NCI-H1417 (cell line): ENCODE data around the gene SPATA25.

ENCODE experiments used
- DNase-seq, 3 experiments: peaks; one replicate each; lab custom pipeline; 2025; lab: John Stamatoyannopoulos, UW

Gene SPATA25

DNA sequence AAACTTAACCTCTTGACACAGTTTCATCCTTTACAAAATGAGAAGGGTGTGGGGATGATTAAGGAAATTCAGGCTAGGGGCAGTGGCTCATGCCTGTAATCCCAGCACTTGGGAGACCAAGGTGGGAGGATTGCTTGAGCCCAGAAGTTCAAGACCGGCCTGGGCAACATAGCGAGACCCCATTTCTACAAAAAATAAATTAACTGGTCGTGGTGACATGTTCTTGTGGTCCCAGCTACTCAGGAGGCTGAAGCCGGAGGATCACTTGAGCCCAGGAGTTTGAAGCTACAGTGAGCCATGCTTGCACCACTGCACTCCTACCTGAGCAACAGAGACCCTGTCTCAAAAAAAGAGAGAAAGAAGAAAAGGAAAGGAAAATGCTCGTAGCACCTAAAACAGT lies 21.0 kb downstream of the SPATA25 start:
- no peak for DNase-seq

DNA sequence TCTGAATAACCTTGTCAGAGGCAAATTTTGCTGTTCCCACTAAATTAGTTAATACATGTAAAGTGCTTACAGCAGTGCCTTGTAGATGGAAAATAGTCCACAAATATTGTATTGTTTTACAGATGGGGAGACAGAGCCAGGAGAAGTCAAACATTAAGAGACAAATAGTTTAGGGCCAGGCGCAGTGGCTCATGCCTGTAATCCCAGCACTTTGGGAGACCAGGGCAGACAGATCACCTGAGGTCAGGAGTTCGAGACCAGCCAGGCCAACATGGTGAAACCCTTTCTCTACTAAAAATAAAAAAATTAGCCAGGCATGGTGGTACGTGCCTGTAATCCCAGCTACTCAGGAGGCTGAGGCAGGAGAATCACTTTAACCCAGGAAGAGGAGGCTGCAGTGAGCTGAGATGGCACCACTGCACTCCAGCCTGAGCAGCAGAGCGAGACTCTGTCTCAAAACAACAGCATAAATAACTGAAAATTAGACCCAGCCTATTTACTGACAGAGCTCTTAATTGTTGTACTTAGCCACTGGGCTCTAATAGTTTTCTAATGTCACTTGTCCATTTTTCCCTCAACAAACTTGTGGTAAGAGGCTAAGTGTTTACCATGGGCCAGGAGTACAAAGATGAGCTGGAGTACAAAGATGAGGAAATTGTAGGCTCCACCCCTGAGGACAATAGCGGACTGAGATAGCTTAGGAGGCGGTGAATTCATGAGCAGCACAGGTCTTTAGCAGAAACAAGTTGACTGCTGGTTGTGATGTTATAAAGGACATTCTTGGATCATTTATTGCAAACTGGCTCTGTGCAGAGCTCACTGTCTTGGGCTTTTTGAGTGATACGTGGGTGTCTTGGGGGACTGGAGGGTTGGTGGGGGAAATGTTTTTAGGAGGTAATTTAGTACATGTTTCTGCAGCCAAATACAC lies 23.6 kb downstream of the SPATA25 start:
- DNase-seq = no peak

DNA sequence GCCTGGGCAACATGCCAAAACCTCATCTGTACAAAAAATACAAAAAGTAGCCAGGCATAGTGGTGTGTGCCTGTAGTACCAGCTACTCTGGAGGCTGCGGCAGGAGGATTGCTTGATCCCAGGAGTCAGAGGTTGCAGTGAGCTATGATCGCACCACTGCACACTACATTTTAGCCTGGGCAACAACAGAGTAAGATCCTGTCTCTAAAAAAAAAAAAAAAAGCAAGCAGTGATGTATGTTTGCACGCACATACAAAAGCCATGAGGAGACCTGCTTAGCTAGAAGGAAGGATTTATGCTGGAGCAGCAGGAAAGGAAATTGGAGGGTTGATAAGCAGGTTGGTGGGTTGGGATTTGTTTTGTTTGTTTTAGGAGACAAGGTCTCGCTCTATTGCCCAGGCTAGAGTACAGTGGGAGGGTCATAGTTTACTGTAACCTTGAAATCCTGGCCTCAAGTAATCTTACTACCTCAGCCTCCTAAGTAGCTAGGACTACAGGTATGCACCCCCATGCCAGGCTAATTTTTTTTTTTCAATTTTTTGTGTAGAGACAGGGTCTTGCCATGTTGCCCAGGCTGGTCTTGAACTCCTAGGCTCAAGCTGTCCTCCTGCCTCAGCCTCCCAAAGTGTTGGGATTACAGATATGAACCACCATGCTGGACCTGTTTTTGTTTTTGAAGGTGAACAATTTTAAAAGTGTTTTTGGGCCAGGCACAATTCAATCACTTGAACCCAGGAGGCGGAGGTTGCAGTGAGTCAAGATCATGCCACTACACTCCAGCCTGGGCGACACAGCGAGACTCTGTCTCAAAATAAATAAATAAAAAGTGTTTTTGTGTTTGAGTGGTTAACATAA lies 26.0 kb downstream of the SPATA25 start:
- DNase-seq = no peak

DNA sequence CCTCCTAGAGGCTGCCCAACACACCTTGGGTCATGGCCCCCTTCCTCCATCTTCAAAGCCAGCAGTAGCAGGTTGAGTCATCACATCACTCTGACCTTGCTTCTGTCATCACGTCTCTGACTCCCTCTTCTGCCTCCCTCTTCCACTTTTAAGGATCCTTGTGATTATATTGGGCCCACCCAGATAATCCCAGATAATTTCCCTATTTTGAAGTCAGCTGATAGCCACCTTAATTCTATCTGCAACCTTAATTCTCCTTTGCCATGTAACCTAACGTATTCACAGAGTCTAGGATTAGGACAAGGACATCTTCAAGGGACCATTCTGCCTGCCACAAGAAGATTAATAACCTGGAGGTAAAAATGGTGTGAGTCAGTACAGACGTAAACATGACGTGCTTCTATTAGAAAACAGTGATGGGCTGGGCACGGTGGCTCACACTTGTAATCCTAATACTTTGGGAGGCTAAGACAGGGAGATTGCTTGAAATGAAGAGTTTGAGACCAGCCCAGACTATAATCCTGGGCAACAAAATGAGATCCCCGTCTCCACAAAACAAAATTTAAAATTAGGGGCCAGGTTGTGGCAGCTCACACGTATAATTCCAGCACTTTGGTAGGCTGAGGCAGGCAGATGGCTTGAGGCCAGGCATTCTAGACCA lies 26.7 kb downstream of the SPATA25 start:
- peak; percentile 5 to 48 (median 21) for DNase-seq

DNA sequence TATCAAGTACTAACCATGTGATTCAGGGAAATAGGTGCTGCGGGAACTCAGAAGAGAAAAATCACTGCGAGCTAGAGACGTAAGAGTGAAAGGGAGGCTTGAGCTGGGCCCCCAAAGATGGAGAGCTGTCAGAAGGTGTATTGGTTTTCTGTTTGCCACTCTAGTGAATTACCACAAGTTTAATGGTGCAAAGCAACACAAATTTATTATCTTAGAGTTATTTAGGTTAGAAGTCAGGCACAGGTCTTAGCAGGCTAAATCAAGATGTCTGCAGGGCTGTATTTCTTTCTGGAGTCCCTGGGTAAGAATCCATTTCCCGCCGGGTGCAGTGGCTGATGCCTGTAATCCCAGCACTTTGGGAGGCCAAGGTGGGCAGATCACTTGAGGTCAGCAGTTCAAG lies 27.5 kb downstream of the SPATA25 start:
- DNase-seq = no peak

DNA sequence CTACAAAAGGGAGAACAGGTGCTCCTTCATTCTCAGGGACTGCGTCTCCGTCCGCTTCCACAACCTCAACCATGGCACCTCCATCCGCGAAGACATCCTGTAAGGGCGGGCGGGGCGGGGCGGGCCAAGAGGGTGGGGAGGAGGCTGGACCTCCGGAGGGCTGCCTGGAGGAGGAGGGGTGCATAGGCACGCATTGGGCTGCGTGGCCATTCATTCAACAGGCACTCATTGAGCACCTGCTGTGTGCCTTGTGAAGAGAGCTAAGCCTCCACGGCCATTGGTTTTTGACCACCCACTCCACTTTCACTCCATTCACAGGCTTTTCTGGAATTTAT lies 29.6 kb downstream of the SPATA25 start:
- no peak for DNase-seq

DNA sequence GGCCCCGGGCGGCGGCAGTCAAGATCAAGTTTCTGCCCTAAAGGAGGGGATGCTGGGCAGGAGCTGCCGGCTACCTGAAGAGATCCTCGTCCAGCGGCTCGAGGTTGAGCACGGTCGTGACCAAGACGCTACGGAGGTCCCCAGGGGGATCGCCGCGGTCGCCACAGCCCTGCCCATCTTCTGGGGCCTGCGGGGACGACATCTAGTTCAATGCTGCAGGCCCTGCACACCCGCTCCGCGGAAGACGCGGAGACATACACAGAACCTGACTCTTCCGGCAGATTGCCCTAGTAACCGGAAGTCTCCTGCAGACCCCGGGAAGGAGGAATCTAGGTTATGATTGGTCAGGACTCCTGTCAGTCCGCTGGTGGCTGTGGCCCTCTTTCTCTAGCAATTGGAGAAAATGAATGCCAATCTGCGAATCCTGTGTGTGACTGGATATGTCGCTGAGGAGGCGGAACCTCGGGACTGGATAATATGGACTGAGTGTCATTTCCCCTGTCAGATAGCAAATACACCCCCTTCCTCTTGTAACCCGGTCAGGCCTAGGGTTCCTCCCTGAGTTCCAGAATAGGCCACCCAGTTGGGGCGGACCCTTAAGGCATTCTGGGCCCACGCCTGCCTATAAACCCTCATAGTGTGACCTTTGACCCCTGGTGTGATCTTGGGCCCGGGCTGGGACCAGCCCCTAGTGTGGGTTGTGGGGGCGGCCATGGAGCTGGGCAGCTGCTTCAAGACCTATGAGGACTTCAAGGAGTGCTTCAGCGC lies 30.1 kb downstream of the SPATA25 start, which contains the start of the genes ACOT8 and ZSWIM3:
ACOT8 (minus strand) TSS at position 279 of the 768 bp plus-strand sequence; CDS start at position 202, 77 bp downstream.
ZSWIM3 (plus strand) TSS at position 501 of the 768 bp plus-strand sequence; CDS start at position 713, 212 bp downstream.
- peak; percentile 100 for DNase-seq

DNA sequence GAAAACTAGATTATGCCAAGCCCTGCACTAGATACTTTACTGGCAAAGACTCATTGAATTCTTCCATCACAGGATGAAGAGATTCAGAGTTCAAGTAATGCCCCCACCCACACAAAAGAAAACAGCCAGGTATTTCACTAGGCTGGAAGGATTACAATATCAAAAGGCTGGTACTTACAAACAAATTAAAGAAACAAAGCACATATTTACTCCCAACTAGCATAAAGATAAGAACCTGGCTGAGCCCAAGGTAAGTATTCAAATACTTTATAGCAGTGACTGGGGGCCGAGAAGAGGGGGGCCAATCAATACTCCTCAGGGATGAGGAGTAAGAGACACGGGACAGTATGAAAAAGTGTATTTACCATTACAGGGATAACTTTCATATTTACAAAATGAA lies 33.9 kb downstream of the SPATA25 start:
- no peak for DNase-seq

DNA sequence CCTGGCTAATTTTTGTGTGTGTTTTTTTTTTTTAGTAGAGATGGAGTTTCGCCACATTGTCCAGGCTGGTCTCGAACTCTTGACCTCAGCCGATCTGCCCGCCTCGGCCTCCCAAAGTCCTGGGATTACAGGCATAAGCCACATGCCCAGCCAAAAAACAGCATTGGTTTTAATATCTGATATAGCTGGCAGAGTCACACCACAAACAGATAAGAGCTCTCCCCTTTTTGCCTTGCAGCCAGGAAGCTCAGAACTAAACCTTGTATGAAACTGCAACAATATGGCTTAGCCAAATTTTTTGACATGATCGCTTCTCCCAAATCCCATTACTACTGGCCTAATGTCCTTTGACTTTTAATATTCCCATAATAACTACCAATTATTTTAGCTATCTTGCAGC lies 35.1 kb downstream of the SPATA25 start:
- no peak for DNase-seq

DNA sequence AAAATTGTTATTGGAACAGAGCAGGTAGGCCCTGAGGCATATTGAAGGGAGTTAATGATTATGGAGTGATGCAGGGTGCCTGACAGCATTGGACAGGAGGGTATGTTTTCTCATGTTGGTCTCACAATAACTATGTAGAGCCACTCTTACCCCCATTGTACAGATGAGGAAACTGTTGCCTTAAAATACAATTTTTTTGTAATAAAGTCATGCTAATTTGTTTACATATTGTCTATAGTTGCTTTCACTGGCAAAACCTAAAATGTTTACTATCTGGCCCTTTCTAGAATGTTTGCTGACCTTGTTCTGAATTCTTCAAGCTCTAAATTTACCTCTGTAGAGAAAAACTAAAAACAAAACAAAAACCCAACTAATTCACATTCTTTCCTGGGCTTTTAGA lies 35.9 kb downstream of the SPATA25 start:
- no peak for DNase-seq

DNA sequence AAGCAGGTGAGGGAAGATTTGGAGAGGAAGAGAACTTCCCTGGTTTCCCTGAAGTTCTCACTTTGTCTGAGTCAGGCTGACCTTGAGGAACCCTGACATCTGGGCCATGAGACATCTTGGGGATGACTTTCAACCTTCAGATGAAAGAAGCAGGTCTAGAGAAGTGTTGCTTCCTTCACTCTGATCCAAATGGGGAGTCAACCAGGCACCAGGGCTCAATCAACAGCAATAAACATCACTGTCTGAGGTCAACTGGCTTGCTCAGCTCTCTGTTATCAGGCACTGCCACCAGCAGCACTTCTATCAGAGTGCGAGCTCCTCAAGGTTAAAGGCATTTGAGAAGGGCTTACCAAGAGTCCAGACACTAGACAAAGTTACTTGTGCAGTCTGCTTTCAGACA lies 36.5 kb downstream of the SPATA25 start:
- no peak for DNase-seq

DNA sequence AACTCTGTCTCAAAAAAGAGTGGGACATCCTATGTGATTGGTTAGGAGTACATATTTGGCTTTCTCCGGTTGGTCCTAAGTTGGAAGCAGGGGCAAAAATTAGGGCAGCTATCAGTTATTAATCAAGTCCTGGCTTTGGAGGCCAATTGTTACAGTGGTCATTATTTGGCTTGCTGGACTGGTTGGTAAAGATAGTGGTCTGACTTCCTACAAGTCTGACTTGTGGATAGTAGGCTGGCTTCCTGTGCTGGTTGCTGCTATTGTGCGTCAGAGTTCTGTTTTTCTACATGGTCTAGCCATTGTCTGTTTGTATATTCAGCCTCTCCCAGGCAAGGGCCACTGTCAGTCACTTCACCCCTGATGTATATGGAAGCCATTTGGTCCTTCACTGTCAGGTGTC lies 37.2 kb downstream of the SPATA25 start:
- no peak for DNase-seq

DNA sequence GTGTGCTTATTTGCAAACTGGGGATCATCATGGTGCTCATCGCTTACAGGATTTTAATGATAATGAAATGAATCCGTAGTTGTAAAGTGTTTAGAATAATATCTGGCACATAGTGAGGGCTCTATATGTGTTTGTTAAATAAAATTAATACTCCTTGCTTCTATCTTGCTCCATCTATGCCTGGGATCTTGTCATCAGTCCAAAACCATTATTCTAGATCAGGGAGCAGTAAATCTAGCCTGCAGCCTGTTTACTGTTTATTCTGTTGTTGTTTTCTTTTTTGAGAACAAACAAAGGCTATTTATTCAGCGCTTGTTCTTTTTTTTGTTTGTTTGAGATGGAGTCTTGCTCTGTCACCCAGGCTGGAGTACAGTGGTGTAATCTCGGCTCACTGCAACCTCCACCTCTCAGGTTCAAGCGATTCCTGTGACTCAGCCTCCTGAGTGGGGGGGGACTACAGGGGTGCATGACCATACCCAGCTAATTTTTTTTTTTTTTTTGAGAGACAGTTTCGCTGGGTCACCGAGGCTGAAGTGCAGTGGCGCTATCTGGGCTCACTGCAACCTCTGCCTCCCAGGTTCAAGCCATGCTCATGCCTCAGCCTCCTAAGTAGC lies 38.3 kb downstream of the SPATA25 start:
- no peak for DNase-seq

DNA sequence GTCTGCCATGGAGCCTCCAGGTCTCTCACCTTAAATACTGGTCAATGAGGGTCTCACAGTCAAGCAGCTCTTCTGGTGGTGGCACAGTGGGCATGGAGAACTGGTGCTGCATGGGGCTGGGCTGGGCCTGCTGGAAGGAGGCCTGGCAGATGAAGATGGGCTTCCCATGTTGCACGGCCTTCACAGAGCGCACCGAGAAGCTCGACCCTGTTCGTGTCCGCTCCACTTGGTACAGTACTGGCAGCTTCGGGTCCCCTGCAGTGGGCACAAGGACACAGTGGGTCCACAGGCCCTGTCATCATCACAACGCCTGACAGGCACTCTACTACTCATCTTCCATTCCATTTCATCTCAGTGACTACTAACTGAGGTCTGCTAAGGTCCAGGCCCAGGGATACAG lies 39.0 kb downstream of the SPATA25 start:
- no peak for DNase-seq

DNA sequence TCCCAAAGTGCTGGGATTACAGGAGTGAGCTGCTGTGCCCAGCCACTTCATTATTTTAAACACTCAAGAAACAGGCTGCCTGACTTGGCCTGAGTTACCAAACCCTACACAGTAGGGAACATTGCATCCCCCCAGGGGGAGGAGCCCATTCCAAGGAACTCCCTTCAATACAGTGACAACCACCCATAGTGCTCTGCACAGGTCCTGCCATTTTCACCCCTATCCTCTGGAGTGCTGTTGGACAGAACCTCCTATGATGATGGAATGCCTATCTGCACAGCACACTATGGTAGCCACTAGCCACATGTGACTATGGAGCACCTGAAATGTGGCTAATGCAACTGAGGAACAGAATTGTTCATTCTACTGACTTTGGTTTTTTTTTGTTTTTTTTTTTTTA lies 42.0 kb downstream of the SPATA25 start:
- DNase-seq = no peak

DNA sequence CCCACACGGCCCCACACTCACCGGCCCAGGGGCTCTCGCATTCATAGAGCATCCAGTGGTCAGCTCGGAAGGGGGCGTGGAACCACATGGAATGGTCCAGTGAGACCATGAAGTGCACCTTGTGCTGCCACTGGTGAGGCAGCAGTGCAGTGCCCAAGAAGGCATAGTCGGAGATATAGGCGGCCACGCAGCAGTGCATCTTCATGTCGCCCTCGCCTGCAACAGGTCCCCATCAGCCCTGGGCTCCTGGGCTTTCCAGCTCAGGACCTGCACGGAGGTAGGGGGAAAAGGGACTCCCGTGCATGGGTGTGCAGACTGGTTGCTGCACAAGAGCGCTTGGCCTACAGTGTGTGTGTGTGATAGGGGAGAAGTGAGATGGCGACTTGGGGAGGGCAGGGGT lies 43.9 kb downstream of the SPATA25 start:
- DNase-seq = no peak

DNA sequence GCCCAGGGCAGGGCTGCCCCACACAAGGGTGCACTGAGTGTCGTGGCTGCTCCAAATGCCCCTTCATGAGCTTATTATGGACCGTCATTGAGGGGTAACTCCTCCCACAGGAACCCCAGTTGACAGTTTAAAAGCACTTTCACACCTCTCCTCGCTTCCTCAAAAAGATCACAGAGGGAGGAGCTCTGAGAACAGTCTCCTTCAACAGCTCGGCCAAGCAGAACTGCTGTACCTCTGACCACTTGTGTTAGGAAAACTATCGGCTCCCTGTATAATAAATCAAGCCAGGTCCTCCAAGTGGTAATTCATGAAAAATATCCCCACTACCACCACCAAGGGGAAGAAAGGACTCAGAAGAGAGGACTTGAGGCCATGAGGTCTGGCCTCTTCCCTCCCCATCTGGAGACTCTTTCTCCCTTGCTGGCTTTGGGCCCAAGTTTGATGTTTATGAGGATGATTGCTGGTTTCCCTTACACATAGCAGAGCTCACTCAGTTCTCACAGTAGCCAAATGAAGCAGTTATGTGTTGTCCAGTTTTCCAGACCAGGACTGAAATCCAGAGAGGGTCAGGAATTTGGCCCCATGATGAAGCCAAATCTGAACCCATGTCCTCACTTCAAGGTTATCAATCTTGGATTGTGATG lies 45.1 kb downstream of the SPATA25 start:
- no peak for DNase-seq

DNA sequence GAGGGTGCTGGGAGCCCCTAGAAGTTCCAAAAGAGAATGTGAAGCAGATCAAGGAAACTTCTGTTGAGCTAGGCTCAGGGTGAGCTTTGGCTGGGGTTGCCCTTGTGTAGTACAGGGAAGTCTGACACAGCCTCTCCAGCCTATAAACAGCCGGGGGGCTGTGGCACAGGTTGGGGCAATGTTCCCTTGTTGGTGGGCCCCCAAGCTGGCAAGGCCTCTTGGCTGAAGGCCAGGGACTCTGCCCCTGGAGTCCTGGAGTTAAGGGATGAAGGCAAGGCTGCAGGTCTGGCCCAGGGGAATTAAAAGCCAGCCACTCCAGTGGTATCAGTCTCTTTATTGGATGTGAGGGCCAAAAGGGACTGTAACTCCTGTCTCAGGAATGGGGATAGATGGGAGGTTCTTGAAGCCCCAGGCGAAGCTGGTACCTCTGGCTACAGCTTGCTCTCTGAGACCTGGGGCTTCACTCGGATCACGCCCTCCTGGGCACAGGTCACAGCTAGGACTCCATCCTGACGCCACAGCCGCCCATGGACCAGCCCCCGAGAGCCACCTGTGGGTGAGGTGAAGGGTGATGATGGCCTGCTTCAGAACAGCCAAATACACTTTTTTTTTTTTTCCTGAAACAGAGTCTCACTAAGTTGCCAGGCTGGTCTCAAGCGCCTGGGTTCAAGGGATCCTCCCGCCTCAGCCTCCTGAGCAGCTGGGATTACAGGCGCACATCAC lies 45.9 kb downstream of the SPATA25 start:
- no peak for DNase-seq

DNA sequence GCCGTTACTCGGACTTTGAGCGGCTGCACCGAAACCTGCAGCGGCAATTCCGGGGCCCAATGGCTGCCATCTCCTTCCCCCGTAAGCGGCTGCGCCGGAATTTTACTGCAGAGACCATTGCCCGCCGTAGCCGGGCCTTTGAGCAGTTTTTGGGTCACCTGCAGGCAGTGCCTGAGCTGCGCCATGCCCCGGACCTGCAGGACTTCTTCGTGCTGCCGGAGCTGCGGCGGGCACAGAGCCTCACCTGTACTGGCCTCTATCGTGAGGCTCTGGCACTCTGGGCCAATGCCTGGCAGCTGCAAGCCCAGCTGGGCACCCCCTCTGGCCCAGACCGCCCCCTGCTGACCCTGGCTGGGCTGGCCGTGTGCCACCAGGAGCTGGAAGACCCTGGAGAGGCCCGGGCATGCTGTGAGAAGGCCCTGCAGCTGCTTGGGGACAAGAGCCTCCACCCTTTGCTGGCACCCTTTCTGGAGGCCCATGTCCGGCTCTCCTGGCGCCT lies 46.7 kb downstream of the SPATA25 start:
- no peak for DNase-seq

DNA sequence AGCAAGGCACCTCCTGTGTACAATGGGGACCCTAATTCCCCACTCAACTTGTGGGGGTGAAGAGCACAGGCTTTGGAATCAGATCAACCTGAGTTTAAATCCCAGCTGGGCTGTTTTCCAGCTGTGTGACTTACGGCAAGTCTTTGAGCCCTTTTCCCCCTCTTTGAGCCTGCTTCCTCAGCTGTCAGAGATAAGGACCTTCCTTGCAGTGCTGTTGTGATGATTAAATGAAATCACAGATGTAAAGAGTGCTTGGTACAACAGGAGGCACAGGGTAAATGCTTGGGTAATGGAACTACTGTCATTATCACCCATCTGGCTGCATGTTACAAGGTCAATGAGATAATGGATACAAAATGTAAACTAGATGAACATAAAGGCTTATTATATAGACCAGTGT lies 50.6 kb downstream of the SPATA25 start:
- DNase-seq = peak in 1 of 3 experiments; percentile 28
